Ectodermal cell (in vitro differentiated cells): Measurements from ENCODE around the gene NBAS.

Experiments
- H3K27ac ChIP-seq: 2 replicates; pipeline ENCODE4 v1.7.0; 2013; ENCODE audit warnings: mild to moderate bottlenecking, low read depth, low read length; ENCODE audit not compliant: insufficient read depth, poor library complexity, severe bottlenecking
- H3K27me3 ChIP-seq: 2 replicates; pipeline ENCODE4 v1.7.0; 2013; ENCODE audit warnings: mild to moderate bottlenecking, low read length; ENCODE audit not compliant: insufficient read depth, control insufficient read depth, poor library complexity, severe bottlenecking
- H3K36me3 ChIP-seq: one replicate; pipeline ENCODE4 v1.7.0; 2013; ENCODE audit warnings: low read length; ENCODE audit not compliant: control insufficient read depth, insufficient read depth
- H3K4me1 ChIP-seq: one replicate; pipeline ENCODE4 v1.7.0; 2013; ENCODE audit warnings: low read length; ENCODE audit not compliant: control insufficient read depth, insufficient read depth
- H3K4me3 ChIP-seq: 2 replicates; pipeline ENCODE4 v1.7.0; 2013; ENCODE audit warnings: low read depth, low read length, control low read depth; ENCODE audit not compliant: insufficient read depth
- H3K9me3 ChIP-seq: 2 replicates; pipeline ENCODE4 v1.7.0; 2013; ENCODE audit warnings: mild to moderate bottlenecking, low read length, moderate library complexity; ENCODE audit not compliant: control insufficient read depth
- WGBS, 2 experiments: methylation state at CpG; one replicate each; pipeline ENCODE4 v1.1.7; 2013; ENCODE audit warnings: missing lambda C conversion rate in 2 of 2; 5-methylcytosine and 5-hydroxymethylcytosine counted together

NBAS gene

GRCh38 chr2:15119722-15120175 lies 441.4 kb downstream of the NBAS start:
- Histone ChIP-seq H3K27me3 (no peaks in the 10 kb centered on the region), H3K9me3 (no peaks in the 10 kb centered on the region), H3K27ac (no peak overlapping the region), H3K4me1 (peaks cover 2% of the 10 kb centered on the region), H3K4me3 (no peak overlapping the region), H3K36me3 (no peaks in the 10 kb centered on the region)
- 69 to 75% methylated on average over 4 of the region's 4 CpGs for WGBS, 2 experiments

GRCh38 chr2:15117409-15118050 lies 443.6 kb downstream of the NBAS start:
- Histone ChIP-seq H3K27ac (no peak overlapping the region), H3K4me1 (peaks cover 2% of the 10 kb centered on the region), H3K9me3 (peaks cover 2% of the 10 kb centered on the region), H3K36me3 (no peaks in the 10 kb centered on the region), H3K27me3 (no peaks in the 10 kb centered on the region), H3K4me3 (no peak overlapping the region)
- WGBS, 2 experiments, result 88% methylated on average over 4 of the region's 4 CpGs
